H9 (cell line): Measurements from ENCODE around the gene SOBP. TPM values are rescaled to one million over a fixed set of nuclear protein-coding genes. Genes with fewer than 3 reads are reported as not detected.

Experiments used
- DNase-seq: peaks from one replicate; pipeline ENCODE4 v3.0.0-alpha.2; 2017
- H2AFZ ChIP-seq: one replicate; pipeline ENCODE4 v1.6.1; 2013; ENCODE audit warnings: mild to moderate bottlenecking, low read length, control low read depth, moderate library complexity
- H2AK5ac ChIP-seq: 2 replicates; pipeline ENCODE4 v1.6.1; 2013; ENCODE audit warnings: low read length, control low read depth, mixed read lengths; ENCODE audit not compliant: insufficient read length
- H2BK120ac ChIP-seq: one replicate; pipeline ENCODE4 v1.6.1; 2013; ENCODE audit warnings: low read depth, mild to moderate bottlenecking, low read length, control low read depth, inconsistent platforms; ENCODE audit not compliant: poor library complexity, severe bottlenecking
- H2BK12ac ChIP-seq: 2 replicates; pipeline ENCODE4 v1.6.1; 2013; ENCODE audit warnings: low read length, control low read depth, mixed read lengths, low read depth; ENCODE audit not compliant: insufficient read length
- H2BK15ac ChIP-seq: 2 replicates; pipeline ENCODE4 v1.6.1; 2013; ENCODE audit warnings: low read depth, low read length, control low read depth
- H2BK20ac ChIP-seq: one replicate; pipeline ENCODE4 v1.6.1; 2013; ENCODE audit warnings: low read depth, mild to moderate bottlenecking, low read length, control low read depth, inconsistent platforms; ENCODE audit not compliant: poor library complexity, severe bottlenecking
- H2BK5ac ChIP-seq: 2 replicates; pipeline ENCODE4 v1.6.1; 2013; ENCODE audit warnings: low read length, control low read depth, mixed read lengths; ENCODE audit not compliant: insufficient read length
- H3K14ac ChIP-seq: 2 replicates; pipeline ENCODE4 v1.6.1; 2013; ENCODE audit warnings: low read length, control low read depth; ENCODE audit not compliant: insufficient read depth
- H3K18ac ChIP-seq: 2 replicates; pipeline ENCODE4 v1.6.1; 2013; ENCODE audit warnings: low read depth, mild to moderate bottlenecking, mixed read lengths, low read length, control low read depth; ENCODE audit not compliant: insufficient read length
- H3K23ac ChIP-seq: 2 replicates; pipeline ENCODE4 v1.6.1; 2013; ENCODE audit warnings: low read length, control low read depth, mixed read lengths, low read depth; ENCODE audit not compliant: insufficient read length
- H3K23me2 ChIP-seq: 2 replicates; pipeline ENCODE4 v1.6.1; 2013; ENCODE audit warnings: low read depth, mild to moderate bottlenecking, mixed read lengths, low read length, control low read depth; ENCODE audit not compliant: insufficient read length, poor library complexity, severe bottlenecking
- H3K27ac ChIP-seq: 2 replicates; pipeline ENCODE4 v1.5.1; 2013; ENCODE audit warnings: low read length, control low read depth, mixed read lengths, low read depth; ENCODE audit not compliant: insufficient read length
- H3K27me3 ChIP-seq: 2 replicates; pipeline ENCODE4 v1.6.1; 2013; ENCODE audit warnings: low read length, control low read depth, inconsistent platforms; ENCODE audit not compliant: insufficient read depth
- H3K4ac ChIP-seq: 2 replicates; pipeline ENCODE4 v1.6.1; 2013; ENCODE audit warnings: low read depth, mild to moderate bottlenecking, control low read depth, inconsistent platforms, low read length, moderate library complexity
- H3K4me1 ChIP-seq: 2 replicates; pipeline ENCODE4 v1.6.1; 2013; ENCODE audit warnings: low read length, control low read depth, inconsistent platforms; ENCODE audit not compliant: insufficient read depth
- H3K4me2 ChIP-seq: 2 replicates; pipeline ENCODE4 v1.6.1; 2013; ENCODE audit warnings: low read length, control low read depth, mixed read lengths; ENCODE audit not compliant: insufficient read length, insufficient read depth
- H3K56ac ChIP-seq: 2 replicates; pipeline ENCODE4 v1.6.1; 2013; ENCODE audit warnings: low read depth, mild to moderate bottlenecking, mixed read lengths, low read length, control low read depth; ENCODE audit not compliant: insufficient read length
- H3K79me1 ChIP-seq: 2 replicates; pipeline ENCODE4 v1.6.1; 2013; ENCODE audit warnings: low read depth, mild to moderate bottlenecking, moderate library complexity, low read length, control low read depth, inconsistent platforms; ENCODE audit not compliant: insufficient read depth, poor library complexity, severe bottlenecking
- H3K79me2 ChIP-seq: 2 replicates; pipeline ENCODE4 v1.6.1; 2013; ENCODE audit warnings: low read length, control low read depth, inconsistent platforms; ENCODE audit not compliant: insufficient read depth
- H3K9ac ChIP-seq: 2 replicates; pipeline ENCODE4 v1.6.1; 2013; ENCODE audit warnings: low read length, control low read depth, mixed read lengths; ENCODE audit not compliant: insufficient read length; ENCODE audit errors: extremely low read depth
- H3K9me3 ChIP-seq: one replicate; pipeline ENCODE4 v1.6.1; 2013; ENCODE audit warnings: low read depth, low read length, inconsistent platforms; ENCODE audit not compliant: control insufficient read depth
- H3T11ph ChIP-seq: one replicate; pipeline ENCODE4 v1.6.1; 2013; ENCODE audit warnings: mild to moderate bottlenecking, low read length, control low read depth, inconsistent platforms
- H4K20me1 ChIP-seq: one replicate; pipeline ENCODE4 v1.6.1; 2013; ENCODE audit not compliant: control insufficient read depth, insufficient read length, insufficient read depth
- H4K5ac ChIP-seq: 2 replicates; pipeline ENCODE4 v1.6.1; 2013; ENCODE audit warnings: low read depth, mild to moderate bottlenecking, mixed read lengths, low read length, control low read depth; ENCODE audit not compliant: insufficient read length
- H4K8ac ChIP-seq: replicated peaks from 2 replicates; pipeline ENCODE4 v1.6.1; 2013; ENCODE audit warnings: low read length, control low read depth, mixed read lengths, low read depth; ENCODE audit not compliant: insufficient read length
- H4K91ac ChIP-seq: 2 replicates; pipeline ENCODE4 v1.6.1; 2013; ENCODE audit warnings: low read depth, mild to moderate bottlenecking, moderate library complexity, mixed read lengths, low read length, control low read depth; ENCODE audit not compliant: insufficient read length
- H3K27ac Mint-ChIP-seq, 3 experiments: 2 replicates in 2 of 3; 3 replicates in 1 of 3; pipeline ENCODE4 v1.8.0; 2020 to 2021; ENCODE audit warnings: mixed read lengths in 3 of 3, mild to moderate bottlenecking in 1 of 3, moderate library complexity in 1 of 3
- H3K27me3 Mint-ChIP-seq: 2 replicates; pipeline ENCODE4 v1.8.0; 2021; ENCODE audit warnings: low read depth, mild to moderate bottlenecking, moderate library complexity, mixed read lengths
- H3K36me3 Mint-ChIP-seq, 3 experiments: 2 replicates in 2 of 3; 3 replicates in 1 of 3; pipeline ENCODE4 v1.8.0; 2020 to 2021; ENCODE audit warnings: low read depth in 3 of 3, mixed read lengths in 3 of 3; ENCODE audit not compliant: insufficient read depth in 1 of 3
- H3K4me1 Mint-ChIP-seq, 2 experiments: 2 replicates each; pipeline ENCODE4 v1.8.0; 2020; ENCODE audit warnings: mixed read lengths in 2 of 2
- H3K4me3 Mint-ChIP-seq, 2 experiments: 2 replicates in 1 of 2; 3 replicates in 1 of 2; pipeline ENCODE4 v1.8.0; 2020 to 2021; ENCODE audit warnings: mild to moderate bottlenecking in 2 of 2, mixed read lengths in 2 of 2, moderate library complexity in 1 of 2
- H3K9me3 Mint-ChIP-seq, 2 experiments: 2 replicates in 1 of 2; 3 replicates in 1 of 2; pipeline ENCODE4 v1.8.0; 2020; ENCODE audit warnings: mild to moderate bottlenecking in 2 of 2, mixed read lengths in 2 of 2, moderate library complexity in 1 of 2
- WGBS: extraction: QIAGEN DNeasy Blood & Tissue Kit; methylation state at CpG from one replicate; pipeline ENCODE4 v1.1.7; 2013; ENCODE audit warnings: missing lambda C conversion rate, low lambda C conversion rate, mixed read lengths; ENCODE audit not compliant: insufficient read length; ENCODE audit errors: extremely low coverage; 5-methylcytosine and 5-hydroxymethylcytosine counted together
- total RNA-seq: library from RNA; stranded (reverse); gene quantifications from 2 replicates; pipeline ENCODE4 v1.2.1, GENCODE V29; 2021
- TF ChIP-seq, protein P1 (sequence below): fragments of 200-600 bp; sonication (generic); conservative IDR thresholded peaks from 3 replicates; pipeline ENCODE4 v1.8.0; 2021; ENCODE audit warnings: antibody characterized with exemption, mild to moderate bottlenecking

The SOBP gene
- total RNA-seq, 1 experiment from 2014 or later, result 4.3 TPM

DNA sequence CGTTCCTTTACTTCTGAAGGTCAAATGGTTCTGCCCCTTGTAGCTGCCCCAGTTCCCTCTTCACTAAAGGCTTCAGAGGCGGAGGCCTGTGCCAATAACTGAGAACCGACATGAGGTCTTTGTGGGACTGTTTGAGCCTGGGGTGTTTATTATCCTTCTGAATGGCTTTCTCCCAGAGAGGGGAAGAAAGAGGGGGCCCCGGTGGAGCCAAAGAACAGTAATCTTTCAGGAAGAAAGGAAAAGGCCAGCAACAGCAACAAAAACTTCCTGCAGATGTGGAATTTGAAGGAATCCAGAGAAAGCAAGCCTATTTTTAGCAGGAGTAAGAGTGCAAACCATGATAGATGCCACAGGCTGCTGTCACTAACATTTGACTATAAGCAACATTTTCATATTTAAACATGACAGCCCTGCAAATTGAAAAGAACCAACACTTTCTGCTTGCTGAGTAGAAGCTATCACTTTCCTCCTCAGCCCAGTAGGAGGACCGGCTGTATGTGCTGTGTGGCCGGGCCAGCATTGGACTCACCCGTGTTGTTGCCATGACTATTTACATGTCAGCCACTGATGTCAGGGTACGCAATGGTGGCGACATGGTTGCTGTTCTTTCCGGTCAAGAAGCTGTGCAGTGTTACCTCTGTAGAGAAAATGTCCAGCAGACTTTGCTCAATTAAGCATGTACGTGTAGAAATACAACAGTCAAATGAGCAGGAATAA is 121.3 kb downstream of the SOBP start:
- Histone ChIP-seq H4K20me1 (no peaks in the 10 kb centered on the region), H2AFZ (no peak overlapping the region), H2BK15ac (no peak overlapping the region), H3K18ac (no peak overlapping the region), H3K9me3 (no peaks in the 10 kb centered on the region), H3K27ac (no peak overlapping the region), H4K5ac (no peak overlapping the region), H3K56ac (no peak overlapping the region), H3K14ac (no peak overlapping the region; the same call in 1 of the 2 replicates), H3K23ac (no peak overlapping the region), H2BK12ac (no peak overlapping the region), H3K4me1 (peaks cover 31% of the 10 kb centered on the region), H3K9ac (no peak overlapping the region), H3K27me3 (no peaks in the 10 kb centered on the region), H2BK120ac (no peak overlapping the region), H4K91ac (no peak overlapping the region), H2BK20ac (no peak overlapping the region), H3K23me2 (no peaks in the 10 kb centered on the region), H3K79me2 (no peaks in the 10 kb centered on the region), H3T11ph (no peak overlapping the region), H3K4ac (no peak overlapping the region), H2BK5ac (no peak overlapping the region), H3K79me1 (no peaks in the 10 kb centered on the region), H2AK5ac (no peak overlapping the region), H3K4me2 (no peak overlapping the region), H4K8ac (no peak overlapping the region)
- no peak for DNase-seq
- H3K27me3 Mint-ChIP-seq, result no peaks in the 10 kb centered on the region
- peaks cover 62 to 63% of the 10 kb centered on the region in 2 experiments for H3K4me1 Mint-ChIP-seq
- WGBS, result no CpG with 5 or more reads among the region's 11 CpGs
- H3K27ac Mint-ChIP-seq, result peak overlapping the region in 2 of 3 experiments; percentile 12 to 67; a peak in 2 of 7 replicates
- H3K9me3 Mint-ChIP-seq, result no peaks in the 10 kb centered on the region
- H3K36me3 Mint-ChIP-seq, result no peaks in the 10 kb centered on the region
- TF ChIP-seq, protein P1, sequence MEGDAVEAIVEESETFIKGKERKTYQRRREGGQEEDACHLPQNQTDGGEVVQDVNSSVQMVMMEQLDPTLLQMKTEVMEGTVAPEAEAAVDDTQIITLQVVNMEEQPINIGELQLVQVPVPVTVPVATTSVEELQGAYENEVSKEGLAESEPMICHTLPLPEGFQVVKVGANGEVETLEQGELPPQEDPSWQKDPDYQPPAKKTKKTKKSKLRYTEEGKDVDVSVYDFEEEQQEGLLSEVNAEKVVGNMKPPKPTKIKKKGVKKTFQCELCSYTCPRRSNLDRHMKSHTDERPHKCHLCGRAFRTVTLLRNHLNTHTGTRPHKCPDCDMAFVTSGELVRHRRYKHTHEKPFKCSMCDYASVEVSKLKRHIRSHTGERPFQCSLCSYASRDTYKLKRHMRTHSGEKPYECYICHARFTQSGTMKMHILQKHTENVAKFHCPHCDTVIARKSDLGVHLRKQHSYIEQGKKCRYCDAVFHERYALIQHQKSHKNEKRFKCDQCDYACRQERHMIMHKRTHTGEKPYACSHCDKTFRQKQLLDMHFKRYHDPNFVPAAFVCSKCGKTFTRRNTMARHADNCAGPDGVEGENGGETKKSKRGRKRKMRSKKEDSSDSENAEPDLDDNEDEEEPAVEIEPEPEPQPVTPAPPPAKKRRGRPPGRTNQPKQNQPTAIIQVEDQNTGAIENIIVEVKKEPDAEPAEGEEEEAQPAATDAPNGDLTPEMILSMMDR, result peak; percentile 29; the same call in 2 of the 3 replicates
- peak overlapping the region in 1 of 2 experiments; percentile 41; a peak in 2 of 5 replicates for H3K4me3 Mint-ChIP-seq
